ENCODE results near the gene PSRC1. TPM values are rescaled to one million over a fixed set of nuclear protein-coding genes. Genes with fewer than 3 reads are reported as not detected.

Gene PSRC1
- total RNA-seq, 1 donor, result 23.3 TPM

DNA sequence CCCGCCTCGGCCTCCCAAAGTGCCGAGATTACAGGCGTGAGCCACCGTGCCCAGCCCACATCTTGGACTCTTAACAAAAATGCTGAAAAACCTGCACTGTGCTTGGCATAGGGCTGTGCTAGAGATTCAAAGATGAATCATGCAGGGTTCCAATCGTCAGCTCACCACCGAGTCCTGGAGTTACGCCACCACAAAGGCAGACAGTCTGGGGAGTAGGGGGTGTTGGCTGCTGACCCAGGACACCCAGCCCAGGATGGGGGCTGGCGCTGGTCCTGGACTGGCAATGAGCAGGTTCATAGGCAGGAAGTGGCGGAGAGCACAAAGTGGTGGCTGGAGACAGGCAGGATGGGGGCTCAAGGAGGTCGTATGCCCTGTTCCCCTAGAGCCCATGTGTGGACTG, 16.0 kb downstream of the PSRC1 start:
- TF ChIP-seq, protein P1, sequence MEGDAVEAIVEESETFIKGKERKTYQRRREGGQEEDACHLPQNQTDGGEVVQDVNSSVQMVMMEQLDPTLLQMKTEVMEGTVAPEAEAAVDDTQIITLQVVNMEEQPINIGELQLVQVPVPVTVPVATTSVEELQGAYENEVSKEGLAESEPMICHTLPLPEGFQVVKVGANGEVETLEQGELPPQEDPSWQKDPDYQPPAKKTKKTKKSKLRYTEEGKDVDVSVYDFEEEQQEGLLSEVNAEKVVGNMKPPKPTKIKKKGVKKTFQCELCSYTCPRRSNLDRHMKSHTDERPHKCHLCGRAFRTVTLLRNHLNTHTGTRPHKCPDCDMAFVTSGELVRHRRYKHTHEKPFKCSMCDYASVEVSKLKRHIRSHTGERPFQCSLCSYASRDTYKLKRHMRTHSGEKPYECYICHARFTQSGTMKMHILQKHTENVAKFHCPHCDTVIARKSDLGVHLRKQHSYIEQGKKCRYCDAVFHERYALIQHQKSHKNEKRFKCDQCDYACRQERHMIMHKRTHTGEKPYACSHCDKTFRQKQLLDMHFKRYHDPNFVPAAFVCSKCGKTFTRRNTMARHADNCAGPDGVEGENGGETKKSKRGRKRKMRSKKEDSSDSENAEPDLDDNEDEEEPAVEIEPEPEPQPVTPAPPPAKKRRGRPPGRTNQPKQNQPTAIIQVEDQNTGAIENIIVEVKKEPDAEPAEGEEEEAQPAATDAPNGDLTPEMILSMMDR (IDR thresholded peaks at IDR 0.05; ENCODE audit: insufficient read depth, low read depth, low read length), result no peak
- DNase-seq (ENCODE audit: low read depth), result no peak
- H3K4me3 ChIP-seq (ENCODE audit: low read depth, low read length), result no peak overlapping the region

DNA sequence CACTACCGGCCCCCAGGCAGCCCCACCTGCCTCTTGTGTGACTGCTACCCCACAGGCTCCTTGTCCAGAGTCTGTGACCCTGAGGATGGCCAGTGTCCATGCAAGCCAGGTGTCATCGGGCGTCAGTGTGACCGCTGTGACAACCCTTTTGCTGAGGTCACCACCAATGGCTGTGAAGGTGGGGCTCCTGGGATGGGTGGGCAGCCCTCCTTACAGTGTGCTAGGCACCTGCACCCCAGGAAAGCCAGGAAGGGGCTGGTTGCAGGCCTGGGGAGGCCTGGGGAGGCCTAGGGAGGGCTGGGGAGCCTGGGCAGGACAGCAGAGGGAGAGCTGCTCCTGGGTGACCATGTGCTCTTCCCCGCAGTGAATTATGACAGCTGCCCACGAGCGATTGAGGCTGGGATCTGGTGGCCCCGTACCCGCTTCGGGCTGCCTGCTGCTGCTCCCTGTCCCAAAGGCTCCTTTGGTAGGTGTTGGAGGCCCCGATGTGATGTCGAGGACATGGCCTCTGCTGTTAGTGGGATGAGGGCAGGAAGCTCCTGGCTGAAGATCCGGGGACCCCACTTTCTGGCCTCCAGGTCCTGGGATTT, 17.1 kb downstream of the PSRC1 start:
- TF ChIP-seq, protein P1 (IDR thresholded peaks at IDR 0.05; ENCODE audit: insufficient read depth, low read depth, low read length), result no peak
- DNase-seq (ENCODE audit: low read depth), result no peak
- no peak overlapping the region for H3K4me3 ChIP-seq (ENCODE audit: low read depth, low read length)

DNA sequence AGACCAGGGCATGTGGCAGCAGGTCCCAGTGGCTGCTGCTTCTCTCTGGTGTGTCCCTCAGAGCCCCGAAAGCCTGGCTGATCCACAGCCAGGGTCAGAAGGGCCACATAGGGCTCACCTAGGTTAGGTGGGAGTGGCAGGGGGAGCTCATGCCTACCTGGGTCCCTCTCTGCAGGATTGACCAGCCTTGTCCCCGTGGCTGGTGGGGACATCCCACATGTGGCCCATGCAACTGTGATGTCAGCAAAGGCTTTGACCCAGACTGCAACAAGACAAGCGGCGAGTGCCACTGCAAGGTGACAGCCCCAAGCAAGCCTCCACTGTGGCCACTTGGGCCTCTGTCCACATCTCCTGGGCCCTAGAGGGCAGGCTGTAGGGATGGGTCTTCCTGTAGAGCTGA, 17.9 kb downstream of the PSRC1 start:
- DNase-seq (ENCODE audit: low read depth), result no peak
- H3K4me3 ChIP-seq (ENCODE audit: low read depth, low read length), result no peak overlapping the region
- TF ChIP-seq, protein P1 (IDR thresholded peaks at IDR 0.05; ENCODE audit: insufficient read depth, low read depth, low read length), result no peak

DNA sequence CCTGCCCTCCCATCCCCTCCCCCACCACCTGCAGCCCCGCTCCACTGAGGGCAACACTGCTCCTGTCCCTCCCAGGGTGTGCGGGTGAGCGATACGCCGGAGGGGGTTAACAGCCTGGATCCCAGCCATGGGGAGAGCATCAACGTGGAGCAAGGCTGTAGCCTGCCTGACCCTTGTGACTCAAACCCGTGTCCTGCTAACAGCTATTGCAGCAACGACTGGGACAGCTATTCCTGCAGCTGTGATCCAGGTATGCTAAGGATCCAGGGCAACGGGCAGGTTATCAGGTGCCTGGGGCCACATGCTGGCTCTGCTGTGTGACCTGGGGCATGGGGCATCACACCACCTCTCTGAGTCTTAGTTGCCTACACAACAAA, 18.6 kb downstream of the PSRC1 start:
- TF ChIP-seq, protein P1 (IDR thresholded peaks at IDR 0.05; ENCODE audit: insufficient read depth, low read depth, low read length), result no peak
- no peak overlapping the region for H3K4me3 ChIP-seq (ENCODE audit: low read depth, low read length)
- DNase-seq (ENCODE audit: low read depth), result no peak

DNA sequence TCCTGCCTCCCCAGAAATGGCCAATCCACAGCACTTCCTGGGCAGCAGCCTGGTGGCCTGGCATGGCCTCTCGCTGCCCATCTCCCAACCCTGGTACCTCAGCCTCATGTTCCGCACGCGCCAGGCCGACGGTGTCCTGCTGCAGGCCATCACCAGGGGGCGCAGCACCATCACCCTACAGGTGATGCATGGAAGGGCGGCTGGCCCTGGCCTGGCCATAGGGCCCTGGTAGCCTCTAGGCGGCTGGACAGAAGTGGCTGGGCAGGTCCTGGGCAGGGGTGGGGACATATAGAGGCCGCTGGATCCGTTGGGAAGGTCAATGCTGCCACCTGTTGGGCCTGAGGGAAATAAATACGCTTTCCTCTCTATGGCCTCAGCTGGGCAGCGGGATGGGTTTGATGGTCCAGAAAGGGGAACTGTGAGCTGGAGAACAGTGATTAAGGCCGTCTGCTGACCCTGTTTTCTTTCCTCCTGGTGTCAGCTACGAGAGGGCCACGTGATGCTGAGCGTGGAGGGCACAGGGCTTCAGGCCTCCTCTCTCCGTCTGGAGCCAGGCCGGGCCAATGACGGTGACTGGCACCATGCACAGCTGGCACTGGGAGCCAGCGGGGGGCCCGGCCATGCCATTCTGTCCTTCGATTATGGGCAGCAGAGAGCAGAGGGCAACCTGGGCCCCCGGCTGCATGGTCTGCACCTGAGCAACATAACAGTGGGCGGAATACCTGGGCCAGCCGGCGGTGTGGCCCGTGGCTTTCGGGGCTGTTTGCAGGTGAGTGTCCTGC, 19.2 kb downstream of the PSRC1 start:
- TF ChIP-seq, protein P1 (IDR thresholded peaks at IDR 0.05; ENCODE audit: insufficient read depth, low read depth, low read length), result peak; percentile 100

DNA sequence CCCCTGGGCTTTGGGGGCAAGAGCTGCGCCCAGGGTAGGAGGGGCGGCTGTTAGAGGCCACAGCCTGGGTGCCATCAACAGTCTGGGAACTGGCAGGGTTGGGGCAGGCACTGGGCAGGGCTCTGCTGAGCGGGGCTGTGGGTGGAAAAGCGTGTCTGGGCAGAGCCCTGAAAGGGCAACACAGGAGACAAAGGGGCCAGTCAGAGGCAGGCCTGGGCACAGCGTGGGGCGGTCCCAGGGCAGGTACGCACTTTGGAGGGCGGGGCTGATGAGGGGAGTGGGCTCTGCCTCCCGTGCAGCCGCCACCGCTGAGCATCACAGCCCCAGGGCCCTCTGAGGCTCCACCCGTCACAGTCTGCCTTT, 19.7 kb downstream of the PSRC1 start:
- no peak overlapping the region for H3K4me3 ChIP-seq (ENCODE audit: low read depth, low read length)
- no peak for DNase-seq (ENCODE audit: low read depth)
- TF ChIP-seq, protein P1 (IDR thresholded peaks at IDR 0.05; ENCODE audit: insufficient read depth, low read depth, low read length), result no peak

More for the DNA sequence above, 19.2 kb downstream of the PSRC1 start:
- peak; percentile 87 for DNase-seq (ENCODE audit: low read depth)
- H3K4me3 ChIP-seq (ENCODE audit: low read depth, low read length), result no peak overlapping the region
